BLaER1 treated with 17β-estradiol and CSF1 and Interleukin-3, amounts not matched to agents 10 nM and 100 nM (cell line): Measurements from ENCODE around the gene CYB561A3.

Experiments
- H3K27ac ChIP-seq, 11 experiments: shearing (Covaris generic); formaldehyde crosslinking; 2 replicates each; pipeline ENCODE4 v1.8.1; 2022
- H3K27me3 ChIP-seq, 11 experiments: shearing (Covaris generic); formaldehyde crosslinking; 2 replicates each; pipeline ENCODE4 v1.8.1; 2022
- H3K36me3 ChIP-seq, 11 experiments: shearing (Covaris generic); formaldehyde crosslinking; 2 replicates each; pipeline ENCODE4 v1.8.1; 2022
- H3K4me1 ChIP-seq, 10 experiments: shearing (Covaris generic); formaldehyde crosslinking; 2 replicates each; pipeline ENCODE4 v1.8.1; 2022
- H3K4me2 ChIP-seq, 11 experiments: shearing (Covaris generic); formaldehyde crosslinking; 2 replicates each; pipeline ENCODE4 v1.8.1; 2022
- H3K4me3 ChIP-seq, 10 experiments: shearing (Covaris generic); formaldehyde crosslinking; 2 replicates each; pipeline ENCODE4 v1.8.1; 2022
- H3K9ac ChIP-seq, 11 experiments: shearing (Covaris generic); formaldehyde crosslinking; 2 replicates each; pipeline ENCODE4 v1.8.1; 2022
- H3K9me3 ChIP-seq, 11 experiments: shearing (Covaris generic); formaldehyde crosslinking; replicated peaks in 1 of 11; 2 replicates each; pipeline ENCODE4 v1.8.1; 2022
- H4K20me1 ChIP-seq, 11 experiments: shearing (Covaris generic); formaldehyde crosslinking; 2 replicates each; pipeline ENCODE4 v1.8.1; 2022
- Cebpa-rat ChIP-seq, 11 experiments: shearing (Covaris generic); IDR thresholded peaks; 2 replicates each; pipeline ENCODE4 v1.8.1; 2022

CYB561A3 gene

DNA sequence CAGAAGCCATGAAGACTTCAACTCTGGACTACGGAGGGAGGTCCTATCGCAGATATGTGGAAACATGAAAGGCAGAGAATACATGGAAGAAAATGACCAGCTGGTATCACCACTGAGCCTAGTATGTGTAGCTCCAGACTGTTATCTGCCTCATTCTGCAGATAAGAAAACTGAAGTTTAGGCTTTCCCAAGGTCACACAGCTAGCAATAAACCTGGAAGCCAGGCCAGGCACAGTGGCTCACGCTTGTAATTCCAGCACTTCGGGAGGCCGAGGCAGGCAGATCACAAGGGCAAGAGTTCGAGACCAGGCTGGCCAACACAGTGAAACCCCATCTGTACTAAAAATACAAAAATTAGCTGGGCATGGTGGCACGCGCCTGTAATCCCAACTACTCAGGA lies 50.9 kb downstream of the CYB561A3 start:
- no peak overlapping the region for H3K27ac ChIP-seq
- no peaks in the 10 kb centered on the region for H3K9me3 ChIP-seq
- no peaks in the 10 kb centered on the region for H3K27me3 ChIP-seq
- H4K20me1 ChIP-seq, result peaks cover 0 to 69% (median 38%) of the 10 kb centered on the region in 11 experiments; a peak in 18 of 22 replicates
- no peak overlapping the region for H3K4me2 ChIP-seq
- TF ChIP-seq Cebpa-rat (IDR thresholded peaks at IDR 0.05), result no peak
- peaks cover 99 to 100% (median 100%) of the 10 kb centered on the region in 11 experiments for H3K36me3 ChIP-seq
- no peak overlapping the region for H3K4me3 ChIP-seq
- no peaks in the 10 kb centered on the region for H3K4me1 ChIP-seq
- no peak overlapping the region for H3K9ac ChIP-seq

DNA sequence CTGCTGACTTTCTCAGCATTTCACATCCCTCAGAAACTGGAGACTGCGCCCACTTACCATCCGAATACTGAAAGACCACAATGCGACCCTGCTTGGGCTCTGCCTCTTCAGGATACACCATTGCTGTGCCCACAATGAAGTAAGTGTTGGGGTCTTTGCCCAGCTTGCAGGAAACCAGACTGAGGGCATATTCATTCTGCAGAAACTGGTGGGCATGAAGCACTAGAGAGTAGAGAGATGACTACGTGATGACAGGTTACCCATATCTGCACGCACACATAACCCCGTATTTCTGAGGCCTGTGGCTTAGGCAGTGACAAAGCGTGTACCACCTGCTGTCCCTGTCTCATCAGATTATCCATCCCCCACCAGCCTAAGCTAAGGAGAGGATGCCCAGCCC lies 51.9 kb downstream of the CYB561A3 start:
- no peaks in the 10 kb centered on the region for H3K4me1 ChIP-seq
- peaks cover 0 to 73% (median 47%) of the 10 kb centered on the region in 11 experiments; a peak in 18 of 22 replicates for H4K20me1 ChIP-seq
- no peak overlapping the region for H3K9ac ChIP-seq
- H3K9me3 ChIP-seq, result no peaks in the 10 kb centered on the region
- no peak for TF ChIP-seq Cebpa-rat (IDR thresholded peaks at IDR 0.05)
- H3K27ac ChIP-seq, result no peak overlapping the region
- no peak overlapping the region for H3K4me3 ChIP-seq
- H3K4me2 ChIP-seq, result no peak overlapping the region
- H3K36me3 ChIP-seq, result peaks cover 99 to 100% (median 100%) of the 10 kb centered on the region in 11 experiments
- no peaks in the 10 kb centered on the region for H3K27me3 ChIP-seq

DNA sequence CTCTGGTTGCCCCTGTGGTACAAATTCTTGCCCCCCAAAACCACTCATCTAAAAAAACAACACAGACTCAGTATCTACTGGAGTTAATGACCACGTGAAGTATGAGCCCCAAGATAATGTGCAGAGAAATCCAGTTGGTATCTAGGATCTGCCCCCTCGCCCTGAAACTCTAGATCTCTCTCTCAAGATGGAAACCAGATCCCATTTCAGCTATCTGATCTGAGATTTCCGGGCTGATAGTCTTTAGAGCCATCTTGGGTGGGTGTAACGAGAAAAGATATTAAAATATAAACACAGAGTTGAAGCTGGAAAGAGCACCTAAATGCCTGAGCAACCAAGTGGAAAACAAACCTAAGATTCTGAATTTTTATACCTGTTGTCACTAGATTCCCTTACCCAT lies 52.5 kb downstream of the CYB561A3 start:
- H3K9ac ChIP-seq, result no peak overlapping the region
- no peaks in the 10 kb centered on the region for H3K4me1 ChIP-seq
- no peak overlapping the region for H3K27ac ChIP-seq
- peaks cover 0 to 79% (median 53%) of the 10 kb centered on the region in 11 experiments; a peak in 18 of 22 replicates for H4K20me1 ChIP-seq
- TF ChIP-seq Cebpa-rat (IDR thresholded peaks at IDR 0.05), result no peak
- peaks cover 99 to 100% (median 100%) of the 10 kb centered on the region in 11 experiments for H3K36me3 ChIP-seq
- no peaks in the 10 kb centered on the region for H3K27me3 ChIP-seq
- H3K9me3 ChIP-seq, result no peaks in the 10 kb centered on the region
- no peak overlapping the region for H3K4me3 ChIP-seq
- no peak overlapping the region for H3K4me2 ChIP-seq

DNA sequence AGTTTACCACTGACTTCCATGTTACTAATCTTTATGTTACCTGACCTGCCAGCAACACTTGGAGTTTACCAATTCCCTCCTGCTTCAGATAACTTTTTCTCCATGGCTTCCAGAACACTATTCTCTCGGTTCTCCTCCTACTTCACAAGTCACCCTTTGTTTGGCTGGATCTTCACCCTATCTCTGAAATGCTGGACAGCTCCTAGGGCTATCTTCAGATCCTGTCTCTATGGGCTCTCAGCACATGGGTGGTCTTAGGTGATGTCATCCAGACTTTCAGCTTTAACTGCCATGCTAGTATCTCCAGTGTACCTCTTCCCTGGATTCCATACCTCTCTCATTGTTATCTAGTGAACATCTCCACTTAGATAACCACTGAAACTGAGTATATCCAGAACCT lies 54.3 kb downstream of the CYB561A3 start:
- no peak overlapping the region for H3K4me2 ChIP-seq
- no peak overlapping the region for H3K4me3 ChIP-seq
- no peak overlapping the region for H3K27ac ChIP-seq
- no peak for TF ChIP-seq Cebpa-rat (IDR thresholded peaks at IDR 0.05)
- 0 out of 20 replicates have a peak, but pooled peaks cover 0 to 6% (median 0%) of the 10 kb centered on the region in 10 experiments for H3K4me1 ChIP-seq
- H3K36me3 ChIP-seq, result peaks cover 99 to 100% (median 100%) of the 10 kb centered on the region in 11 experiments
- H3K9me3 ChIP-seq, result no peaks in the 10 kb centered on the region
- H3K9ac ChIP-seq, result no peak overlapping the region
- H4K20me1 ChIP-seq, result peaks cover 0 to 94% (median 60%) of the 10 kb centered on the region in 11 experiments; a peak in 18 of 22 replicates
- no peaks in the 10 kb centered on the region for H3K27me3 ChIP-seq

DNA sequence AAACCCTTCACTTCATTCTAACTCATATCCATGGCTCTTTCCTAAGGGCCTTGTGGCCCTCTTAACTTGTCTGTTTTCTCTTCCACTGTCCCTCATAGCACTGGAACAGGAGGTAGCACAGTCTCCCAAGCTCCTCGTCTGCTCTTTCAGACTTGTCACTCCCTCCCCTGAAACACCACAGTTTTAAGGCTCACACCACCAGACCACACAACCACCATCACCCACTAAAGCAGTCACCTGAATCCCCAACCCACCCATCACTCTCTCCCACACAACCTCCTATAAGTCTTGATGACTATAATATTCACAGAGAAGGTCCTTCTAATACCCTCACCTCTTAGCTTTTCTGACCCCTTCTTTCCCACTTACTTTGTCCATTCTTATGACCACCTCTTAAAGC lies 55.5 kb downstream of the CYB561A3 start:
- Histone ChIP-seq H3K36me3 (peaks cover 99 to 100% (median 100%) of the 10 kb centered on the region in 11 experiments), H3K4me3 (no peak overlapping the region), H3K9ac (no peak overlapping the region), H4K20me1 (peaks cover 0 to 90% (median 55%) of the 10 kb centered on the region in 11 experiments; a peak in 18 of 22 replicates), H3K27ac (no peak overlapping the region), H3K27me3 (no peaks in the 10 kb centered on the region), H3K4me2 (no peak overlapping the region), H3K4me1 (0 out of 20 replicates have a peak, but pooled peaks cover 0 to 6% (median 0%) of the 10 kb centered on the region in 10 experiments), H3K9me3 (no peaks in the 10 kb centered on the region)
- no peak for TF ChIP-seq Cebpa-rat (IDR thresholded peaks at IDR 0.05)

DNA sequence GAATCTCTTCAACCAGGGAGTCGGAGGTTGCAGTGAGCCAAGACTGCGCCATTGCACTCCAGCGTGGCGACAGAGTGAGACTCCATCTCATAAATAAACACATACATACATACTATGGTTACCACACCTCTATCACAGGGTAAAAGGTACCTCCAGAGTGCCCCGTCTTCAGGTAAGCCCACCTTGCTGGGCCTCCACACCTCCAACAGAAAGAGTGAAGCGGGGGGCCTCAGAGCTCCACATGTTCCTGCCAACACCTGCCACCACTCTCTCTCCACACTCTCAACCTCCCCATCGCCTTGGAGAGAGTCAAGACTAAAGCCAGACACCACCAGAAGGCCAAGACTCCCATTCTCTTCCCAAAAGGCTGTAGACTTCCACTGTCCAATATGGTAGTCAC lies 56.3 kb downstream of the CYB561A3 start:
- 0 out of 20 replicates have a peak, but pooled peaks cover 0 to 6% (median 0%) of the 10 kb centered on the region in 10 experiments for H3K4me1 ChIP-seq
- no peaks in the 10 kb centered on the region for H3K9me3 ChIP-seq
- TF ChIP-seq Cebpa-rat (IDR thresholded peaks at IDR 0.05), result no peak
- no peak overlapping the region for H3K4me3 ChIP-seq
- no peaks in the 10 kb centered on the region for H3K27me3 ChIP-seq
- peaks cover 0 to 89% (median 55%) of the 10 kb centered on the region in 11 experiments; a peak in 18 of 22 replicates for H4K20me1 ChIP-seq
- no peak overlapping the region for H3K9ac ChIP-seq
- H3K27ac ChIP-seq, result no peak overlapping the region
- no peak overlapping the region for H3K4me2 ChIP-seq
- H3K36me3 ChIP-seq, result peaks cover 100% of the 10 kb centered on the region in 11 experiments

DNA sequence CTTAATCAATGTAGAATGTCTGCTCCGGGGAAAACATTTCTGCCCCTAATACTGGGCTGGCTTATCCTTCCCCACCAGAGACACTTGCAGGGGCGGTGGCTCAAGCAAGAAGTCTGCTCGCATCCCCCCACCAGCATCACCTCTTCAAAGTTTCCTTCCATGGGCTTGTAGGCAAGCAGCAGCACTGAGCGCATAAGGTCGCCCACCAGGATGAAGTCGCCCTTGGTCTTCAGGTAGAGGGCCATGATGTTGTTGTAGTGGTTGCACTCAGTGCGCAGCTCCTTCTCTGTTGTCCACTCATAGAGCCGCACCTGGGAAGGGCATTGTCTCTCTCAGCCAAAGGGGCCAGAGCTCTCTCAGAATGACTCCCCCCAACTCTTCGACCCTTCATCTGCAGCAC lies 58.0 kb downstream of the CYB561A3 start:
- Histone ChIP-seq H3K9ac (no peak overlapping the region), H3K4me1 (peaks cover 8 to 17% (median 13%) of the 10 kb centered on the region in 10 experiments), H3K27ac (no peak overlapping the region), H4K20me1 (peaks cover 0 to 89% (median 59%) of the 10 kb centered on the region in 11 experiments; a peak in 19 of 22 replicates), H3K4me2 (no peak overlapping the region), H3K4me3 (no peak overlapping the region), H3K36me3 (peaks cover 98 to 100% (median 100%) of the 10 kb centered on the region in 11 experiments), H3K9me3 (no peaks in the 10 kb centered on the region), H3K27me3 (no peaks in the 10 kb centered on the region)
- no peak for TF ChIP-seq Cebpa-rat (IDR thresholded peaks at IDR 0.05)

DNA sequence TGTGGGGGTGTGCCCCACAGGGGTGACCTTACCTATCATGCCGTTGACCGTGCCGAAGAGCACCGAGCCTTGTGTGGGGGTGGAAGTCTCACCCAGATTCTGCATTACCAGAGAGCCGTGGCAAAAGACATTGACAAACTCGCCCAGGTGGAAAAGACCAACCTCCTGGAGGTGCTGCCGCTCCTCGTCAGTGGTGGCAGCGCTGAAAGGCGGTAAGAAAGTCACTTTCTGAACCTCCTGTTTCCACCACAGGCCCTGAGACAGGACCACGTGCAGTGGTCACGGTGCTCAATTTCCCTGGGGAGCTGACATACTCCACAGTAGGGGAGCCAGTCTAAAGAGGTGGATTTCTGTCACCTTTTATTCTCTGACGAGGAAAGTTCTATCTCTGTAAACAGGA lies 59.1 kb downstream of the CYB561A3 start:
- Histone ChIP-seq H4K20me1 (peaks cover 0 to 89% (median 58%) of the 10 kb centered on the region in 11 experiments; a peak in 20 of 22 replicates), H3K9me3 (no peaks in the 10 kb centered on the region), H3K27ac (no peak overlapping the region), H3K27me3 (no peaks in the 10 kb centered on the region), H3K9ac (no peak overlapping the region), H3K4me1 (peaks cover 19 to 29% (median 25%) of the 10 kb centered on the region in 10 experiments), H3K36me3 (peaks cover 86 to 96% (median 92%) of the 10 kb centered on the region in 11 experiments), H3K4me3 (no peak overlapping the region), H3K4me2 (no peak overlapping the region)
- no peak for TF ChIP-seq Cebpa-rat (IDR thresholded peaks at IDR 0.05)
